Measurements from ENCODE around the gene PHYKPL. TPM values are rescaled to one million over a fixed set of nuclear protein-coding genes. Genes with fewer than 3 reads are reported as not detected.

PHYKPL gene
- polyA plus RNA-seq, 1 donor from 2014 or later = 16.9 TPM

DNA sequence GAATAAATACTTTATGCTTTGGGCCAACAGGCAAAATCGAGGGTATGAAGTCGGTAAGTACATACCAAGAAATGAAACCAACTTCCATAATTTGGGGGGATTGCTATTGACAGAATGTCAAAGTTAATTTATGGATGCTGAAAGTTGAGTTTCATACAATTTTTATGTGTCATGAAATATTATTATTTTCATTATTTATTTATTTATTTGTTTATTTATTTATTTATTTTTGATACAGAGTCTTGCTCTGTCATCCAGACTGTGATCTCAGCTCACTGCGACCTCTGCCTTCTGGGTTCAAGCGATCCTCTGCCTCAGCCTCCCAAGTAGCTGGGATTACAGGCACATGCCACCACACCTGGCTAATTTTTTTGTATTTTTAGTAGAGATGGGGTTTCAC, 40.9 kb downstream of the PHYKPL start:
- H3K27me3 ChIP-seq (ENCODE audit: insufficient read depth, low read depth, low read length) = no peaks in the 10 kb centered on the region

DNA sequence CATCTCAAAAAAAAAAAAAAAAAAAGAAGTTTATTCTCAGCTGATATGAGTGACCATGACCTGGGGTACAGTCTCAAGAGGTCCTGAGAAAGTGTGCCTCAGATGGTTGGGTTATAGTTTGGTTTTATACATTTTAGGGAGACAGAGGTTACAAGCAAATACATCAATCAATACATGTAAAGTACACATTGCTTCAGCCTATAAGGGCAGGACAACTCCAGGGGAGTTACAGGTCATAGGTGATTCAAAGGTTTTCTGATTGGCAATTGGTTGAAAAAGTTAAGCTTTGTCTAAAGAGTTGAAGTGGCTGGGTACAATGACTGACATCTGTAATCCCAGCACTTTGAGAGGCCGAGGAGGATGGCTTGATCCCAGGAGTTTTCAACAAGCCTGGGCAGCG, 43.2 kb downstream of the PHYKPL start:
- no peaks in the 10 kb centered on the region for H3F3A ChIP-seq (ENCODE audit: insufficient read depth, low read length, poor library complexity, severe bottlenecking)
- no peak overlapping the region for H3K4me2 ChIP-seq (ENCODE audit: low read length)
- H3K36me3 ChIP-seq (ENCODE audit: insufficient read depth, low read length) = no peaks in the 10 kb centered on the region
- no peaks in the 10 kb centered on the region for H3K9me2 ChIP-seq (ENCODE audit: insufficient read depth, low read length)
- no peaks in the 10 kb centered on the region for H3K9me3 ChIP-seq (ENCODE audit: low read length)
- no peak overlapping the region for H3K27ac ChIP-seq (ENCODE audit: low read length)
- no peak overlapping the region for H3K9ac ChIP-seq (ENCODE audit: low read length)
- no peaks in the 10 kb centered on the region for H3K27me3 ChIP-seq (ENCODE audit: insufficient read depth, low read depth, low read length)
- H3K79me2 ChIP-seq (replicated peaks; ENCODE audit: insufficient read depth, low read length) = no peaks in the 10 kb centered on the region
- no peaks in the 10 kb centered on the region for H4K20me1 ChIP-seq (ENCODE audit: insufficient read depth)
- TF ChIP-seq RAD21 (conservative IDR thresholded peaks at IDR 0.05) (no peak), MXI1 (conservative IDR thresholded peaks at IDR 0.05; ENCODE audit: poor library complexity, severe bottlenecking) (no peak), SMC3 (conservative IDR thresholded peaks at IDR 0.05; ENCODE audit: poor library complexity) (no peak), TAF1 (IDR thresholded peaks at IDR 0.05; ENCODE audit: low read depth) (no peak), CTCF (IDR thresholded peaks at IDR 0.05; ENCODE audit: poor library complexity, severe bottlenecking) (no peak), EZH2 (IDR thresholded peaks at IDR 0.05; ENCODE audit: borderline replicate concordance, insufficient read depth, low read length, poor library complexity, severe bottlenecking) (no peak)
- H2AFZ ChIP-seq (ENCODE audit: low read depth, low read length) = no peak overlapping the region
- no peak overlapping the region for H3K4me3 ChIP-seq (ENCODE audit: low read length)

More for the DNA sequence above, 40.9 kb downstream of the PHYKPL start:
- Histone ChIP-seq H3K9me2 (ENCODE audit: insufficient read depth, low read length) (no peaks in the 10 kb centered on the region), H3K36me3 (ENCODE audit: insufficient read depth, low read length) (no peaks in the 10 kb centered on the region), H3K27ac (ENCODE audit: low read length) (no peak overlapping the region), H4K20me1 (ENCODE audit: insufficient read depth) (no peaks in the 10 kb centered on the region), H2AFZ (ENCODE audit: low read depth, low read length) (no peak overlapping the region), H3K4me2 (ENCODE audit: low read length) (no peak overlapping the region), H3K9me3 (ENCODE audit: low read length) (no peaks in the 10 kb centered on the region), H3K4me3 (ENCODE audit: low read length) (no peak overlapping the region), H3F3A (ENCODE audit: insufficient read depth, low read length, poor library complexity, severe bottlenecking) (no peaks in the 10 kb centered on the region), H3K79me2 (replicated peaks; ENCODE audit: insufficient read depth, low read length) (no peaks in the 10 kb centered on the region), H3K9ac (ENCODE audit: low read length) (no peak overlapping the region)
- TF ChIP-seq CTCF (IDR thresholded peaks at IDR 0.05; ENCODE audit: poor library complexity, severe bottlenecking) = no peak
- no peak for TF ChIP-seq RAD21 (conservative IDR thresholded peaks at IDR 0.05)
- TF ChIP-seq EP300 (conservative IDR thresholded peaks at IDR 0.05; ENCODE audit: poor library complexity, severe bottlenecking) = no peak
- TF ChIP-seq, protein P1, sequence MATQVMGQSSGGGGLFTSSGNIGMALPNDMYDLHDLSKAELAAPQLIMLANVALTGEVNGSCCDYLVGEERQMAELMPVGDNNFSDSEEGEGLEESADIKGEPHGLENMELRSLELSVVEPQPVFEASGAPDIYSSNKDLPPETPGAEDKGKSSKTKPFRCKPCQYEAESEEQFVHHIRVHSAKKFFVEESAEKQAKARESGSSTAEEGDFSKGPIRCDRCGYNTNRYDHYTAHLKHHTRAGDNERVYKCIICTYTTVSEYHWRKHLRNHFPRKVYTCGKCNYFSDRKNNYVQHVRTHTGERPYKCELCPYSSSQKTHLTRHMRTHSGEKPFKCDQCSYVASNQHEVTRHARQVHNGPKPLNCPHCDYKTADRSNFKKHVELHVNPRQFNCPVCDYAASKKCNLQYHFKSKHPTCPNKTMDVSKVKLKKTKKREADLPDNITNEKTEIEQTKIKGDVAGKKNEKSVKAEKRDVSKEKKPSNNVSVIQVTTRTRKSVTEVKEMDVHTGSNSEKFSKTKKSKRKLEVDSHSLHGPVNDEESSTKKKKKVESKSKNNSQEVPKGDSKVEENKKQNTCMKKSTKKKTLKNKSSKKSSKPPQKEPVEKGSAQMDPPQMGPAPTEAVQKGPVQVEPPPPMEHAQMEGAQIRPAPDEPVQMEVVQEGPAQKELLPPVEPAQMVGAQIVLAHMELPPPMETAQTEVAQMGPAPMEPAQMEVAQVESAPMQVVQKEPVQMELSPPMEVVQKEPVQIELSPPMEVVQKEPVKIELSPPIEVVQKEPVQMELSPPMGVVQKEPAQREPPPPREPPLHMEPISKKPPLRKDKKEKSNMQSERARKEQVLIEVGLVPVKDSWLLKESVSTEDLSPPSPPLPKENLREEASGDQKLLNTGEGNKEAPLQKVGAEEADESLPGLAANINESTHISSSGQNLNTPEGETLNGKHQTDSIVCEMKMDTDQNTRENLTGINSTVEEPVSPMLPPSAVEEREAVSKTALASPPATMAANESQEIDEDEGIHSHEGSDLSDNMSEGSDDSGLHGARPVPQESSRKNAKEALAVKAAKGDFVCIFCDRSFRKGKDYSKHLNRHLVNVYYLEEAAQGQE (IDR thresholded peaks at IDR 0.05; ENCODE audit: borderline replicate concordance) = no peak
- TF ChIP-seq MXI1 (conservative IDR thresholded peaks at IDR 0.05; ENCODE audit: poor library complexity, severe bottlenecking) = no peak
- TF ChIP-seq SMC3 (conservative IDR thresholded peaks at IDR 0.05; ENCODE audit: poor library complexity) = no peak
- no peak for TF ChIP-seq POLR2AphosphoS5 (IDR thresholded peaks at IDR 0.05)
- no peak for TF ChIP-seq TAF1 (IDR thresholded peaks at IDR 0.05; ENCODE audit: low read depth)
- no peak for TF ChIP-seq EZH2 (IDR thresholded peaks at IDR 0.05; ENCODE audit: borderline replicate concordance, insufficient read depth, low read length, poor library complexity, severe bottlenecking)

Data from neural cell (in vitro differentiated cells).